Amygdala (tissue), 56 donors: ENCODE results near the gene CMTR2.

Experiments
- DNase-seq, 56 donors: peaks; one replicate each; lab custom pipeline; 2025; lab: John Stamatoyannopoulos, UW

CMTR2 gene

DNA sequence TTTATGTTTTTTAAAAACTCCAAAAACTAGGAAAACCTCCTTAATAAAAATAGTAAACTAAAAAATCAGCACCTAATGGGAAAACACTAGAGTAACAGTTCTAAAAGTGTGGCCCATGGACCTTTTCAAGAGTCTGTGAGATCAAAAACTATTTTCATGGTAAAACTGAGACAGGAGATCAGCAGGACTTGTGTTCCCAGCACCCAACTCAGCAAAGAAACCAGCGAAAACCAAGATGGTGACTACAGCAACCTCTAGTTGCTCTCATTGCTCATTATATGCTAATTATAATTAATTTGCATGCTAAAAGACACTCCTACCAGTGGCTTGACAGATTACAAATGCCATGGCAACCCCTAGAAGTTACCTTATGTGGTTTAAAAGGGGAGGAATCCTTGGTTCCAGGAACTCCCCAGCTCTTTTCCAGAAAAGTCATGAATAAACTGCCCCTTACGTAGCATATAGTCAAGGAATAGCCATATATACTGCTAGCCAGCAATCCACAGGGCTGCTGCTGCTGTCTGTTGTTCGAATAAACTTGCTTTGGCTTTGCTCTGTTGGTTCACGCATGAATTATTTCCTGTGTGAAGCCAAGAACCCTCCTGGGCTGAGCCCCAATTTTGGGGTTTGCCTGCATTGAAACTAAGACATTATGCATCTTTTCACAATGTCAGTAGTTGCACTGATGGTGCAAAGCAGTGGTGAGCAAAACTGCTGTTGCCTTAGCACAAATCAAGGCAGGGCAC, 12.4 kb downstream of the CMTR2 start:
- DNase-seq: no peak

DNA sequence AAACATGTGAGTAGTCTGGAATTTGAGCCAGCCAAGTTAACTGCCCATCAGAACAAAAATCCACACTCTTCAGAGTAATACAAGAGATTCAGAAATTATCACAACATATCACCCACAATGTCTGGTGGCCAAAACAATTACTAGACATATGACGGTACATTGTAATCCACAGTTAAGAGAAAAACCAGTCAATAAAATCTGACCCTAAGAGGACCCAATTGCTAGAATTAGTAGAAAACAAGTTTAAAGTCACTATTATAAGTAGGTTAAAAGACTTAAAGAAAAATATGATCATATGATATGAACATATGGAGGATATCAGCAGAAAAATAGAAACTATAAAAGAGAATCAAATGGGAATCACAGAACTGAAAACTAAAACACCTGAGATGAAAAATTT, 15.8 kb downstream of the CMTR2 start:
- DNase-seq: no peak

DNA sequence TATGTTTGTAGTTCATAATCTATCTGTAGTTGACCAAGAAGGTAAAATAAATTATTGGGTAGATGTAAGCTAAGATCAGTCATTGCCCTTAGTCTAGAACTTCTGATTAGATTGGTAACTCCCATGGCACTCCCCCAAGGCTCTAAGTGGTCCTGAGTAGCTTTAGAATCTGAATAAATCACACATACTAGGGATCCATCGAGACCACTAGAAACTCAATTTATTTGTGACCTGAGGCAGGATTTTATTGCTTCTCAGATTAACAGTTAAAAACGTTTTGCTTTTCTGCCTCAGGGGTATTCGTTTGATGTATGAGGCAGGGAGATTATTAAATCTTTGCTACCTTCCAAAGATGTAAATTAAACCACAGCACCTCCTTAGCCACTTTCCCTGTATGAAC, 24.9 kb downstream of the CMTR2 start:
- DNase-seq: no peak

DNA sequence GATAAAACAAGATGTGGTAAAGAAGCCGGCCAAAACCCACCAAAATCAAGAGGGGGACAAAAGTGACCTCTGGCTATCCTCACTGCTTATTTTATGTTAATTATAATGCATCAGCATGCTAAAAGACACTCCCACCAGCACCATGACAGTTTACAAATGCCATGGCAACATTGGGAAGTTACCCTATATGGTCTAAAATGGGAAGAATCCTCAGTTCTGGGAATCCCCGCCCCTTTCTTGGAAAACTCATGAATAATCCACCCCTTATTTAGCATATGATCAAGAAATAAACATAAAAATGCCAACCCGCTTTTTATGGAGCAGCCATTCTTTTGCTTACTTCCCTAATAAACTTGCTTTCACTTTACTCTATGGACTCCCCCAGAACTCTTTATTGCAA, 25.6 kb downstream of the CMTR2 start:
- no peak for DNase-seq

DNA sequence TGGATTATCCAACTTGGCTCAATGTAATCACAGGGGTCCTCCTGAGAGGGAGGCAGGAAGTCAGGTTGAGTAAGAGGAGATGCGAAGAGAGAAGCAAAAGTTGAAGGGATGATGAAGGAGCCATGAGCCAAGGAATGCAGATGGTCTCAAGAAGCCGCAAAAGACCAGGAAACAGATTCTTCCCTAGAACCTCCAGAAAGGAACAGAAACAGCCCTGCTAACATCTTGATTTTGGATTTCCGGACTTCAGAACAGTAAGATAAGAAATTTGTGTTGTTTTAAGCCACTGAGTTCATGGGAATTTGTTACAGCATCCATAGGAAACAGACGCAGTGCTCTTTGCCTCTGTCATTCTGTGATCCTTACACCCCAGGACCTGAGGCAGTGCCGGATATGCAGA, 26.8 kb downstream of the CMTR2 start:
- DNase-seq: no peak

DNA sequence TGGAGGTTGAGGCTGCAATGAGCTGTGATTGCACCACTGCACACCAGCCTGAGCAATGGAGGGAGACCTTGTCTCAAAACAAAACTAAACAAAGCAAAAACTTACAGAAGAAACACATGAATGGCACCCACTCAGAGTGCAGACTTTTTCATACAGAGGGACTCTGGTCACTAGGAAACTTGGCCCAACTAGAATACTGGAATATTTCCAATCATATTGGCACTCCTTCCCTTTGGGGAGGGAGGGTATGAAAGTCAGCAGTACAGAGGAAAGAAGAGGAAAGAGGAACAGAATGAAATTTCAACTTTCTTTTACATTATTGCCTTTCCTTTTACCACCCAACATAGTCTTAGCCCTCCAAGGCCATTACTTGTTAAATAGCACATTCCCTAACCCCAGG, 28.2 kb downstream of the CMTR2 start:
- DNase-seq: no peak

DNA sequence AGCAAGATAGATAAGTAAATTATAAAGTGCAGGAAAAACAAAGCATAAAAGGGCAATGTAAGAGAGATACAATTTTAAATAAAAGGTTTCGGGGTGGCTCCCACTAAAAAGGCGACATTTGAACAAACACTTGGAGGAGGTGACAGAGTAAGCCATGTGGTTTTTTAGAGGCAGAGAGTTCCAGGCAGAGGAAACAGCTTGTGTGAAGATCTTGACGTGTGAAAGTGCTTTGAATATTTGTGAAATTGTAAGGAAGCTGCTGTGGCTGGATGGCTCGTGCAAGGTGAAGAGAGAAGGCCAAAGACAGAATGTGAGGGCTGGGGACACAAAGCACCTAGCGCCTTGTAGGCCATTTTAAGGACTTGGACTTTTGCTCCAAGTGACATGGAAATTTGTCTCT, 30.1 kb downstream of the CMTR2 start:
- no peak for DNase-seq

DNA sequence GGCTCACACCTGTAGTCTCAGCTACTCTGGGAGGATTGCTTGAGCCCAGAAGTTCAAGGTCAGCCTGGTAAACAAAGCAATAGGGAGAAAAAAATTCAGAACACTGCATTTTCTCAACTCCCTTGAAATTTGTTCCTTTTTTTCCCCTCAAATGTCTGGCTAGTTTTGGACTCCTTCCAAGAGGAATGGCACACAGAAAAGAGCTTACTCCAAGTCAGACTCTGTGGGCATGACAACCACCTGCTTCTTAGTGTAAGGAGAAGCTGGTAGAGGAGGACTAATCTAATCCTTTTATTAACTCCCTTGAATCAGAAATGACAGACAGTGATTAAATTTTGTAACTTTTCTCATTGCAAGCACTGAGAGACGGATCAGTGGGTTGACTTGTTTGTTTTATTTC, 30.8 kb downstream of the CMTR2 start:
- peak in 1 of 56 donors; percentile 5 for DNase-seq

DNA sequence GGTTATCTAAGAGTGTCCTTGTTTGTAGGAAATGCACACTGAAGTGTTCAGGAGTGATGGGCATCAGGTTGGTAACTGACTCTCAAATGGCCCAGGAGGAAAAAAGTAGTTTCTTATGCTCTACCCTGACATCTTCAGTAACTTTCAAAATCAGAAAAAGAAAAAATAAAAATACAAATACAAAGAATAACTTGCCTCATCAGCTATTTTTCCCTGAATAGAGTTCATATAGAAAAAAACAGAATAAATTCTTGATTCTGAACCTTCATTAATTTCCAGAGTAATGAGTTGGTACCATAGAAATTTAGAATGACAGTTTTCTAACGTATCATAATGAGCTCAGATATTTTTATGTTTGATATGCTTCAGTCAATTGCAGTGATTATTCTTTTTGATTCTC, 31.4 kb downstream of the CMTR2 start:
- no peak for DNase-seq

DNA sequence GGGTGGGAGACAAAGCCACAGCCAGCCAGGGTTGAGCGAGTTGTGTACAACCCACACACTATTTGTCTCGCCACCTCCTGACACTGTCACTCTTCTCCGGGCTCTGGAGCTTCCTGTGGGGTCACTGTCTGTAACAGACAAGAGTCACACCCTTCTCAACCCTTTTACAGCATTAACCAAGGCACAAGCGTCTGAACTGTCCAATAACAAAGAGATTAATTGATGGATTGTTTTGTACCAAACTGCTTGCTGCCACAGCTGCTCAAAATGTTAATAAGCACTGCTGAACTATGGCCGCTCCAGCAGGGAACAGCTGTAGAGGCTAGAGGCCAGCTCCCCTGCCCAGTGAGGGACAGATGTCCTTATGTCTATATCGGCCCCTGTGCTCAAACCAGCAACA, 33.5 kb downstream of the CMTR2 start:
- DNase-seq: peak in 29 of 56 donors; percentile 5 to 70 (median 32)

DNA sequence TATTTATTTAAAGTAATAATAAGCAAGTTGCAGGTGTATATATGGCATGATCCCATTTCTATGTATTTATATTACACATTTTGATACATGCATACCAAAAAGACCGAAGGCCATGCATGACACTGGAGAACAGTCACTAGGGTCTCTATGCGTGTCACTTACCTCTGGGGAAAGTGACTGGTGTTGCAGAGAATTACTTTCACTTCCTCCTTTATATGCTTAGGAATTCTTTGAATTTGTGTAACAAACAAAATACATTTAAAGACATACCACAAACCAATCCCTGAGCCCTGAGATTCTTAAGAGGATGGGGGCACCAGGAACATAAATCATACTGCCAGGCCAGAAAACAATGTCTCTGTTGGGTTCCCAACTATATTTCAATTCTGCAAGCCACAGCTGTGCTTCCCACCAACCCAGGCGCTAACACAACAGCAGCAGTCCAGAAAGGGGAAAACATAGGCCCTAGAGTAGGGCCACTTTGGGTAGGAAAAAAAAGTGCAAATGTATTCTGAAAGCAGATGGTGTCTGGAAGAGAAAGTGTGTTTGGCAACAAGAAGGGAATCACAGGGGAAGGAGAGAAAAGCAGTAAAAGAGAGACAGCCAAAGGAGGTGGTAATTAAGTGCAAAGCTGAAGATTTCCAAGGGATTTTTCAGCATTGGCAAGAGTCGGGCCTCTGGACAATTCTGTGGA, 34.2 kb downstream of the CMTR2 start:
- DNase-seq: no peak

DNA sequence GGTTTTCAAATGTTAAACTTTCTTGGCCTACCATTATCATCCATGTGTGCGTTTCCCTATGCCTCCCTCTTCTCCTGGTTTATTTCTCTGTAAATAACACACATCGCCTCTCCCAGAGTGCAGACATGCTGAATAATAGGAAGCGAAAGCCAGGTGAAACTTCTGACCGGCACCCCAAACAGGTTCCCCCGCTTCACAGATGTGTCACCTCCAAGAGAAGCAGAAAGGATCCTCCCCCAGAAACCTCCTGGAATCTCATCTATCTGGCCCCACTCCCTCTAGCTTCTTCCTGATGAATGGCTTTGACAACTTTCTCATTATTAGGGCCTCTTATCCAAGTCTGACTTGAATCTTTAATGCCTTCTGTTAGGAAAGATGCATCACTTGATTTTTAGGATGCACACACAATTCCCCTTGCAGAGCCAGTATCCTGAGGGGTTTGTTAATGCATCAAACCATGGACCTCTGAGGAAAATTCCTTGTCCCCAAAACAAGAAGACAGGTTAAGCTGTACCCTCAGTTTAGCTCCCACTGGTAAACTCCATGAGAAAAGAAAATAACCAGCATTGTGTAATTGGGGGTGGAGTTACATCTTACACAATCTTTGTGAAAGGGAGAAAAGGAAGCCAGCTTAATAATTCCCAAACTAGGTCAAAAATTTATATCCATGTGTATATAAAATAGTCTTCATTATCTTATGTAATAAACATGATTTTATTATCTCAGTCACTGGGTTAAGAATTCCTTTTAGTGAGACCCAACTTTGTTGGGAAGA, 38.6 kb downstream of the CMTR2 start:
- DNase-seq: no peak

DNA sequence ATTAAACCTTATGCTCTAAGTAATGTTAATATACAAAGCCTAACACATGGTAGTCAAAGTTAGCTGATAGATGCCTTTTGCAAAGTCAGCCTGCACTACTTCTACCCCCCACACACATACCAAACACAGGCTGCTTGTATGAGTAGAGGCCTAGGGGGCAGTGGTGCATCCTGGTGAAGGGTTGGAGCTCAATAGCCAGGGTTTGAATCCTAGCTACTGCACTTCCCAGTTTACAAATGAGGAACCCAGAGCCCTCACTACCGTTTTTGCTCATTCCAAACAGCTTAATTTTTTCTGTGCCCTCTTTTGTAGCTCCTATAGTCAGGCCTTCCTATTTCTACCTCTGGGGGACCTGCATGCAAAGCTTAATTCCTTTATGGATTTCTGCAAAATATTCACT, 39.8 kb downstream of the CMTR2 start:
- DNase-seq: peak in 2 of 56 donors; percentile 3 to 11

DNA sequence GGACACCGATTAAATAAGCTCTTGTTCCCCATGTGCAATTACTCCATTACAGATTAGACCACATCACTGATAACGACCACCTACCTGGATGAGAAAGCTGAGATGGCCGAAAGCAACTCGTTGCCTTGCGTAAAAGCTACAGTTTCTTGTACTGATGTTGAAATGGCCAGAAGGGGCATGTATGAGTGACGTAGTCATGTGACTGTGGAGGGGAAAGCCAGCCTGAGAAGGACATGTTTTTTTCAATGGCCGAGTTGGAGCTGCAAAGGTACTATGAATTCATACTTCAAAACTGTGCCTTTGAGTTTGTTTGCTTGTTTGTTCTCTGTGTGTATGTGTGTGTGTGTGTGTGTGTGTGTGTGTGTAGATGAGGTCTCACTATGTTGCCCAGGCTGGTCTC, 41.7 kb downstream of the CMTR2 start:
- DNase-seq: no peak

DNA sequence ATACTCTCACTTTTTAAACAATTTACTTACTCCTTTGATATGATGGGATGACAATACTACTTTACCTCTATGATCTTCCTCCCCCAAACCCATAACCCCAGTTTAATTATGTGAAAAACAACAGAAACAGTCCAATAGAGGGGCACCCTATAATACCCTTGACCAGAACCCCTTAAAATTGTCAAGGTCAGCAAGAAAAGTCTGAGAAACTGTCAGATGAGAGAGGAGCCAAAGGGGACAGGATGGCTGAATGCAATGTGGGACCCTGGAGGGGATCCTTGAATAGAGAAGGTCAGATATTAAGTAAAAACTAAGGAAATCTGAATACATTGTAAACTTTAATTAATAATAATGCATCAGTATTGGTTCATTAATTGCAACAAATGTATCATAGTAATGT, 42.9 kb downstream of the CMTR2 start:
- no peak for DNase-seq

DNA sequence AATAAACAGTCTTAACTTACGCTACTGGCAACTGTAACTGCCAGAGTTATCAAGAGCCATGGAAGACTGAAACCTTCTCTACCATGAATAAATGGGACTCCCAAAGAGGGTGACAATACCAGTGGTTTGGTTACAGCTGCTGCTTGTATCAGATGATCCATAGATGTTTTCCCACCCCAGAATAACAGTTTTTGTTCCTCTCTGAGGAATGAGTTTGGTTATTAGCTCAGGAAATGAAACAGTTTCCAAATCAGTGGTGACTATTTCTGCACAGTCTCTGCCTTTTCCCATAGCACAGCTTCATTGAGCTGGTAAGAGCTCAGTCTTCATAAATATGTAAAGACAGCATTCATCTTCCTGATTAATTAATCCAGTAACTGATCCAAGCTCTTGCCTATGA, 44.7 kb downstream of the CMTR2 start:
- no peak for DNase-seq

DNA sequence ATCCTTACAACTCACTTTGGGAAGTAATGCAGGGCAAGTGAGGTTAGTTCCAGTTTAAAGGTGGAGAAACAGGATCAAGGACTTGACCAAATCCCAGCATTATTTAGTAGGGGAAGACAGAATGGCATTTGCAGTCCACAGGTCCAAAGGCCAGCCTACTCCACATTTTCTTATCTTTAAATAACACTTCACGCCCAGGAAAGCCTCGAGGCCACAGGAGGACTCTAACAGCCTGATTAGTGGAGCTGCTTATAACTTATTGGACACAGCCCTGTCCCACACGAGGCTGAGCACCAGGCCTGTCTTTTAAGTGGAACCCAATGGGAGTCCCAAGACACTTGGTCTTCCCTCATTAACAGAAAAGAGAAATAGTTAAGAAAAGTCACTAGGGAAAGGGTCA, 46.6 kb downstream of the CMTR2 start:
- DNase-seq: no peak

DNA sequence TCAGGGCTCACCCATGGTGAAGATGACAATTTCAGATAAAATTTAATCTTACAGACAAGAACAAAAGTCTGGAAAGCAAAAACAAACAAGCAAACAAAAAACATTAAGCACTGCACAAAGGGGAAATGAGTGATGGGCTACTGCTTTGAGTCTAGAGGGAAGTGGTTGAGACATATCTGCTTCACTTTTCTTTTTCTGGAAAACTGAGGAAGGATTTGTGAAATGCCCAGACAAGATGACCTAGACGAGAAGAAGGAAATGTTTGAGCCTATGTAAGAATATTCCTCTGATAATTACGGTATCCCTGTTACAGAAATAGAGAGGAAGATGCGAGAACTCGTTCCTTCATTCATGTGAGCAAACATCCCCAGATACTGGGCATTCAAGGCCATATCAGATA, 47.2 kb downstream of the CMTR2 start:
- no peak for DNase-seq
